K562 (cell line): ENCODE measurements around the gene TBL1X.

Source experiments
- CTBP1 ChIP-seq: fragments of 450-650 bp; IDR thresholded peaks from 2 replicates; pipeline ENCODE4 v1.6.1; 2016; ENCODE audit warnings: borderline replicate concordance
- CTCF ChIP-seq, 3 experiments: IDR thresholded peaks in 2 of 3; conservative IDR thresholded peaks in 1 of 3; 2 replicates each; pipeline ENCODE4 v1.5.1; 2011 to 2012; ENCODE audit warnings: low read length in 3 of 3, mild to moderate bottlenecking in 3 of 3, control low read depth in 2 of 3, improper control_type of control experiment in 1 of 3, inconsistent platforms in 1 of 3, low read depth in 1 of 3, mixed read lengths in 1 of 3, moderate library complexity in 1 of 3; ENCODE audit not compliant: insufficient read depth in 2 of 3
- FOXA1 ChIP-seq: fragments of 450-650 bp; IDR thresholded peaks from 2 replicates; pipeline ENCODE4 v1.6.1; 2016; ENCODE audit warnings: mild to moderate bottlenecking, borderline replicate concordance
- KDM4B ChIP-seq, 2 experiments: fragments of 450-650 bp in 1 of 2; sonication (generic) in 1 of 2; IDR thresholded peaks; 2 replicates each; pipeline ENCODE4 v1.6.1; 2016 to 2017; ENCODE audit warnings: borderline replicate concordance in 2 of 2, antibody characterized with exemption in 1 of 2, low read depth in 1 of 2, mild to moderate bottlenecking in 1 of 2
- POLR2A ChIP-seq: fragments of 450-650 bp; conservative IDR thresholded peaks from 2 replicates; pipeline ENCODE4 v1.6.1; 2016
- POLR2AphosphoS5 ChIP-seq: IDR thresholded peaks from 2 replicates; pipeline ENCODE4 v1.6.1; 2011; ENCODE audit warnings: mild to moderate bottlenecking, low read depth, low read length, moderate library complexity; ENCODE audit not compliant: control insufficient read depth, insufficient read depth
- YY1 ChIP-seq, 3 experiments: IDR thresholded peaks; 2 replicates each; pipeline ENCODE4 v1.6.1; 2011; ENCODE audit warnings: low read length in 2 of 3, mild to moderate bottlenecking in 2 of 3, moderate library complexity in 2 of 3, borderline replicate concordance in 1 of 3, control low read depth in 1 of 3, low read depth in 1 of 3; ENCODE audit not compliant: insufficient read depth in 3 of 3, insufficient replicate concordance in 2 of 3, control insufficient read depth in 1 of 3, insufficient read length in 1 of 3; ENCODE audit errors: extremely low read depth in 1 of 3
- ZNF274 ChIP-seq: IDR thresholded peaks from 2 replicates; pipeline ENCODE4 v1.6.1; 2011; ENCODE audit warnings: low read depth, mild to moderate bottlenecking, low read length, moderate library complexity, borderline replicate concordance

DNA sequence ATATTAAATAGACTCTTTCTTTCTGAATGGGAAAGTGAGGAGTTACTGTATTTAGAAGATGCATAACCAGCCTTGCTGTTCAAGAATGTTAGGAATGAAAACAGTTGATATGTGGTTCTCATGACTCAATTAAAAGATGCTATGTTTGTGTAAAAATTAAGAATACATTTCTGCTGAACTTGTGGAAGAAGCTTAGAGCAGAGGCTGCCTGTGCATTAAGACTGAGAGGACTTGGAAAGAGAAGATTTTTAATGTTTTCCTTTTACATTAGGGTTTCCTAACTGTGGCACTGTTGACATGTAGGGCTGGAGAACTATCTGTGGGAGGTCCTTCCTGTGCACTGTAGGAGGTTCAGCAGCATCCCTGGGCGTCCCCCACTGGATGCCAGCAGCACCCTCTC lies 163.1 kb downstream of the TBL1X start:
- no peak for TF ChIP-seq POLR2AphosphoS5
- TF ChIP-seq POLR2A: no peak
- no peak for TF ChIP-seq KDM4B (IDR thresholded peaks at IDR 0.05; ENCODE audit: borderline replicate concordance in 2 of 2, low read depth in 1 of 2)
- TF ChIP-seq CTBP1: no peak
- no peak for TF ChIP-seq FOXA1
- TF ChIP-seq ZNF274: no peak
- no peak for TF ChIP-seq CTCF (IDR thresholded peaks at IDR 0.05 in 2 of 3, conservative IDR thresholded peaks at IDR 0.05 in 1 of 3; ENCODE audit: insufficient read depth in 2 of 3, low read depth in 1 of 3, low read length in 3 of 3)
- TF ChIP-seq YY1 (IDR thresholded peaks at IDR 0.05; ENCODE audit: borderline replicate concordance in 1 of 3, control insufficient read depth in 1 of 3, extremely low read depth in 1 of 3, insufficient read depth in 3 of 3, insufficient read length in 1 of 3, insufficient replicate concordance in 2 of 3, low read depth in 1 of 3, low read length in 2 of 3): no peak
